Endothelial cell of umbilical vein (primary cell): ENCODE results near the gene SLC10A7. TPM values are rescaled to one million over a fixed set of nuclear protein-coding genes. Genes with fewer than 3 reads are reported as not detected.

Source experiments
- BruUV-seq: library from RNA; stranded (reverse); fragments of 400-500 nt; replicated peaks from 2 replicates; lab custom pipeline; 2021; lab: Mats Ljungman, UMichigan
- CTCF ChIA-PET: fragments of 300-600, 350-600 bp; sonication (Branson Sonifier 250); formaldehyde crosslinking; loops from one replicate; lab custom pipeline; 2021; ENCODE audit warnings: antibody characterized with exemption, inconsistent platforms; lab: Charles Lee
- POLR2A ChIA-PET: fragments of 300-600, 350-600 bp; sonication (Branson Sonifier 250); formaldehyde crosslinking; loops from one replicate; lab custom pipeline; 2021; ENCODE audit warnings: antibody characterized with exemption, inconsistent platforms; lab: Charles Lee
- DNase-seq: peaks from one replicate; pipeline ENCODE4 v3.0.0-alpha.2; 2011; ENCODE audit warnings: low read depth, low spot score
- FAIRE-seq: peaks from 2 replicates; lab custom pipeline; 2011; peaks lifted over from hg19 to GRCh38; lab: Jason Lieb, UNC
- H2AFZ ChIP-seq: 2 replicates; pipeline ENCODE4 v1.6.0; 2012; ENCODE audit warnings: low read depth, low read length, control low read depth, inconsistent platforms
- H3K27ac ChIP-seq: 2 replicates; pipeline ENCODE4 v1.5.1; 2011; ENCODE audit warnings: low read depth, mild to moderate bottlenecking, control low read depth, low read length, moderate library complexity; ENCODE audit not compliant: insufficient read depth
- H3K27me3 ChIP-seq, 2 experiments: 2 replicates each; pipeline versions ENCODE4 v1.6.0 to v1.6.1; 2011; ENCODE audit warnings: low read length in 2 of 2, mixed read lengths in 1 of 2; ENCODE audit not compliant: control insufficient read depth in 2 of 2, insufficient read depth in 2 of 2
- H3K36me3 ChIP-seq, 2 experiments: 2 replicates in 1 of 2; 3 replicates in 1 of 2; pipeline ENCODE4 v1.5.1; 2011; ENCODE audit warnings: low read length in 2 of 2, mild to moderate bottlenecking in 1 of 2, moderate library complexity in 1 of 2; ENCODE audit not compliant: control insufficient read depth in 2 of 2, insufficient read depth in 2 of 2; ENCODE audit errors: extremely low read depth in 1 of 2
- H3K4me1 ChIP-seq: 3 replicates; pipeline ENCODE4 v1.5.1; 2011; ENCODE audit warnings: mild to moderate bottlenecking, low read length; ENCODE audit not compliant: control insufficient read depth, insufficient read depth; ENCODE audit errors: extremely low read depth
- H3K4me2 ChIP-seq: 2 replicates; pipeline ENCODE4 v1.6.1; 2011; ENCODE audit warnings: low read length, control low read depth, mixed read lengths; ENCODE audit not compliant: insufficient read depth
- H3K4me3 ChIP-seq, 3 experiments: fragments of 200-600 bp in 1 of 3; sonication (generic), shearing (Covaris generic) in 1 of 3; replicated peaks in 1 of 3; 2 replicates each; pipeline ENCODE4 v1.5.1; 2011 to 2016; ENCODE audit warnings: control low read depth in 3 of 3, low read length in 3 of 3, mild to moderate bottlenecking in 2 of 3, inconsistent platforms in 1 of 3, low read depth in 1 of 3, moderate library complexity in 1 of 3; ENCODE audit not compliant: insufficient read depth in 1 of 3
- H3K79me2 ChIP-seq: 2 replicates; pipeline ENCODE4 v1.6.0; 2012; ENCODE audit warnings: low read length, inconsistent platforms; ENCODE audit not compliant: control insufficient read depth, insufficient read depth
- H3K9ac ChIP-seq: replicated peaks from 2 replicates; pipeline ENCODE3; 2011; ENCODE audit warnings: low read length, control low read depth; ENCODE audit not compliant: insufficient read depth; ENCODE audit errors: extremely low read depth
- H3K9me1 ChIP-seq: replicated peaks from 3 replicates; pipeline ENCODE4 v1.6.0; 2011; ENCODE audit warnings: mild to moderate bottlenecking, low read length; ENCODE audit not compliant: control insufficient read depth, insufficient read depth; ENCODE audit errors: extremely low read depth
- H3K9me3 ChIP-seq: replicated peaks from 2 replicates; pipeline ENCODE4 v1.5.1; 2012; ENCODE audit warnings: low read length, inconsistent platforms; ENCODE audit not compliant: control insufficient read depth, insufficient read depth
- H4K20me1 ChIP-seq: replicated peaks from 2 replicates; pipeline ENCODE3; 2011; ENCODE audit warnings: mild to moderate bottlenecking, low read length; ENCODE audit not compliant: control insufficient read depth, insufficient read depth; ENCODE audit errors: extremely low read depth
- FOS ChIP-seq: IDR thresholded peaks from 2 replicates; pipeline ENCODE4 v1.6.1; 2011; ENCODE audit warnings: mild to moderate bottlenecking, low read length, moderate library complexity, borderline replicate concordance; ENCODE audit not compliant: insufficient read depth
- GATA2 ChIP-seq: IDR thresholded peaks from 2 replicates; pipeline ENCODE4 v1.7.0; 2011; ENCODE audit warnings: low read depth, mild to moderate bottlenecking, moderate library complexity, mixed read lengths, low read length; ENCODE audit not compliant: insufficient read length, insufficient read depth
- MYC ChIP-seq: IDR thresholded peaks from one replicate; pipeline ENCODE4 v1.6.1; 2011; ENCODE audit warnings: mild to moderate bottlenecking, low read depth, low read length
- POLR2A ChIP-seq: IDR thresholded peaks from 2 replicates; pipeline ENCODE4 v1.6.1; 2012; ENCODE audit warnings: low read depth, mild to moderate bottlenecking, control low read depth, low read length
- POLR2AphosphoS5 ChIP-seq: IDR thresholded peaks from 2 replicates; pipeline ENCODE4 v1.6.1; 2012; ENCODE audit warnings: low read depth, mild to moderate bottlenecking, control low read depth, low read length, moderate library complexity; ENCODE audit not compliant: insufficient read depth
- dilution Hi-C: fragments of 300-500 bp; cut with MboI; formaldehyde crosslinking; loops from one replicate; pipeline ENCODE4 v1.15.0; 2019; ENCODE audit warnings: low sequenced_read_pairs; ENCODE audit not compliant: extremely low pct_ligation_motif_present
- intact Hi-C: fragments of 100-400 bp; cut with micrococcal nuclease; formaldehyde crosslinking; loops from one replicate; pipeline ENCODE4 v1.10.0; 2022
- polyA plus RNA-seq, 4 experiments: library from polyadenylated mRNA; depleted of rRNA in 3 of 4; stranded (reverse) in 3 of 4; unstranded in 1 of 4; fragments of >200 nt; gene quantifications; 2 replicates each; pipeline versions ENCODE4 v1.2.1 to v1.2.3, GENCODE V29; 2011 to 2012; ENCODE audit warnings: missing spikeins in 1 of 4
- total RNA-seq: library from RNA; stranded (reverse); gene quantifications from 2 replicates; pipeline ENCODE4 v1.2.3, GENCODE V29; 2021
- TF ChIP-seq, protein P1 (sequence below): IDR thresholded peaks from 2 replicates; pipeline ENCODE4 v1.6.1; 2011; ENCODE audit not compliant: insufficient read depth, insufficient read length
- TF ChIP-seq, protein P2 (sequence below), 2 donors: IDR thresholded peaks; 1 replicate in 1 of 2; 2 replicates in 1 of 2; pipeline ENCODE4 v1.5.1; 2011; ENCODE audit warnings: low read length in 2 of 2, mild to moderate bottlenecking in 2 of 2, moderate library complexity in 2 of 2, control low read depth in 1 of 2, inconsistent platforms in 1 of 2, low read depth in 1 of 2; ENCODE audit not compliant: insufficient read depth in 1 of 2; ENCODE audit errors: extremely low read depth in 1 of 2

The SLC10A7 gene
- total and polyA plus RNA-seq, 2 donors (not counting 3 experiments of a cell fraction or from before 2014, with no cell fraction given), result 13.6 to 20.4 TPM

DNA sequence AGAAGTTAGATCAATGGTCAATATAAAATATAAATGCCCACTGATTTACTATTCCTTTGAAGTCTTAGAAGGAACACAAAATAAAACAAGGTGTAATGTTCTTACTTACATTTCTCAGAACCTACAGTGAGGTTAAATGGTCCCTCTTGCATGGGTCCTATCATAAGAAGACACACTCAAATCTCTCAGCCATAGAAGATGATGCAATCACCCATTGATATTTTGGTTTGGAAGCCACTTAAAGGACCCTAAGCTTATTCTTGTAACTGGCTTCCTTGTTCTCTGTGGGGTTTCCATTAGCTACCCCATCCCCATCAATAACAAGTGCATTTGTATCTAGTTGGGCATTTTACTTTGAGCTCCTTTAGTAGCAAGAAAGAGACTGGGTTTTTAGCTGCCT, 292.3 kb downstream of the SLC10A7 start:
- Histone ChIP-seq H3K4me2 (no peak overlapping the region), H4K20me1 (no peaks in the 10 kb centered on the region), H3K27ac (no peak overlapping the region), H3K9ac (no peak overlapping the region), H3K9me3 (no peaks in the 10 kb centered on the region), H3K4me1 (no peaks in the 10 kb centered on the region), H2AFZ (no peak overlapping the region), H3K27me3 (peaks cover 3 to 5% of the 10 kb centered on the region in 2 experiments), H3K9me1 (no peaks in the 10 kb centered on the region), H3K4me3 (no peak overlapping the region), H3K36me3 (no peaks in the 10 kb centered on the region), H3K79me2 (no peaks in the 10 kb centered on the region)
- ChIA-PET CTCF (no interaction called here), POLR2A (no interaction called here)
- intact Hi-C loops (no loop called here), dilution Hi-C loops (no loop called here)
- FAIRE-seq (no peak), DNase-seq (no peak)
- BruUV-seq, result no TSS peak
- TF ChIP-seq, protein P1, sequence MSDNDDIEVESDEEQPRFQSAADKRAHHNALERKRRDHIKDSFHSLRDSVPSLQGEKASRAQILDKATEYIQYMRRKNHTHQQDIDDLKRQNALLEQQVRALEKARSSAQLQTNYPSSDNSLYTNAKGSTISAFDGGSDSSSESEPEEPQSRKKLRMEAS, result no peak
- TF ChIP-seq MYC, result no peak
- no peak for TF ChIP-seq FOS
- no peak for TF ChIP-seq POLR2A
- TF ChIP-seq POLR2AphosphoS5, result no peak
- TF ChIP-seq GATA2, result no peak
- TF ChIP-seq, protein P2, sequence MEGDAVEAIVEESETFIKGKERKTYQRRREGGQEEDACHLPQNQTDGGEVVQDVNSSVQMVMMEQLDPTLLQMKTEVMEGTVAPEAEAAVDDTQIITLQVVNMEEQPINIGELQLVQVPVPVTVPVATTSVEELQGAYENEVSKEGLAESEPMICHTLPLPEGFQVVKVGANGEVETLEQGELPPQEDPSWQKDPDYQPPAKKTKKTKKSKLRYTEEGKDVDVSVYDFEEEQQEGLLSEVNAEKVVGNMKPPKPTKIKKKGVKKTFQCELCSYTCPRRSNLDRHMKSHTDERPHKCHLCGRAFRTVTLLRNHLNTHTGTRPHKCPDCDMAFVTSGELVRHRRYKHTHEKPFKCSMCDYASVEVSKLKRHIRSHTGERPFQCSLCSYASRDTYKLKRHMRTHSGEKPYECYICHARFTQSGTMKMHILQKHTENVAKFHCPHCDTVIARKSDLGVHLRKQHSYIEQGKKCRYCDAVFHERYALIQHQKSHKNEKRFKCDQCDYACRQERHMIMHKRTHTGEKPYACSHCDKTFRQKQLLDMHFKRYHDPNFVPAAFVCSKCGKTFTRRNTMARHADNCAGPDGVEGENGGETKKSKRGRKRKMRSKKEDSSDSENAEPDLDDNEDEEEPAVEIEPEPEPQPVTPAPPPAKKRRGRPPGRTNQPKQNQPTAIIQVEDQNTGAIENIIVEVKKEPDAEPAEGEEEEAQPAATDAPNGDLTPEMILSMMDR (IDR thresholded peaks at IDR 0.05; ENCODE audit: extremely low read depth in 1 of 2, insufficient read depth in 1 of 2, low read depth in 1 of 2, low read length in 2 of 2), result no peak
